ENCODE results near the gene SSU72. TPM values are rescaled to one million over a fixed set of nuclear protein-coding genes. Genes with fewer than 3 reads are reported as not detected.
"Not testable (repeated sequence)": the region's sequence is repeated elsewhere in the genome, so short reads cannot be mapped to it uniquely, and the experiment has no call there.

SSU72 gene
- total RNA-seq, 1 donor from 2014 or later = 97.4 TPM

GRCh38 chr1:1561801-1562470, 12.7 kb downstream of the SSU72 start:
- DNase-seq (ENCODE audit: low spot score in 2 of 2, unreplicated experiment in 2 of 2) = no peak
- Mint-ChIP-seq H3K9me3 (no peaks in the 10 kb centered on the region), H3K4me1 (no peaks in the 10 kb centered on the region), H3K4me3 (no peak overlapping the region), H3K36me3 (peaks cover 38% of the 10 kb centered on the region), H3K27me3 (ENCODE audit: low read depth) (no peaks in the 10 kb centered on the region), H3K27ac (no peak overlapping the region)
- TF ChIP-seq CTCF (IDR thresholded peaks at IDR 0.05; ENCODE audit: unreplicated experiment) = no peak

GRCh38 chr1:1560178-1560577, 14.5 kb downstream of the SSU72 start:
- Mint-ChIP-seq H3K27ac (no peak overlapping the region), H3K4me1 (no peaks in the 10 kb centered on the region), H3K36me3 (peaks cover 29% of the 10 kb centered on the region), H3K4me3 (no peak overlapping the region), H3K27me3 (ENCODE audit: low read depth) (no peaks in the 10 kb centered on the region), H3K9me3 (no peaks in the 10 kb centered on the region)
- TF ChIP-seq CTCF (IDR thresholded peaks at IDR 0.05; ENCODE audit: unreplicated experiment) = no peak
- DNase-seq (ENCODE audit: low spot score in 2 of 2, unreplicated experiment in 2 of 2) = no peak

GRCh38 chr1:1559066-1559465, 15.6 kb downstream of the SSU72 start:
- TF ChIP-seq CTCF (IDR thresholded peaks at IDR 0.05; ENCODE audit: unreplicated experiment) = no peak
- no peak overlapping the region for H3K4me3 Mint-ChIP-seq
- H3K27ac Mint-ChIP-seq = peak overlapping the region; percentile 66
- H3K4me1 Mint-ChIP-seq = no peaks in the 10 kb centered on the region
- H3K9me3 Mint-ChIP-seq = no peaks in the 10 kb centered on the region
- DNase-seq (ENCODE audit: low spot score in 2 of 2, unreplicated experiment in 2 of 2) = no peak
- no peaks in the 10 kb centered on the region for H3K27me3 Mint-ChIP-seq (ENCODE audit: low read depth)
- peaks cover 20% of the 10 kb centered on the region for H3K36me3 Mint-ChIP-seq

- no peaks in the 10 kb centered on the region for H3K9me3 Mint-ChIP-seq
- DNase-seq (ENCODE audit: low spot score in 2 of 2, unreplicated experiment in 2 of 2) = no peak
- H3K27me3 Mint-ChIP-seq (ENCODE audit: low read depth) = no peaks in the 10 kb centered on the region
- peak overlapping the region; percentile 66 for H3K27ac Mint-ChIP-seq
- peaks cover 15% of the 10 kb centered on the region for H3K36me3 Mint-ChIP-seq
- no peak for TF ChIP-seq CTCF (IDR thresholded peaks at IDR 0.05; ENCODE audit: unreplicated experiment)
- no peak overlapping the region for H3K4me3 Mint-ChIP-seq
- H3K4me1 Mint-ChIP-seq = no peaks in the 10 kb centered on the region
Measured at GRCh38 chr1:1558591-1558990, 16.1 kb downstream of the SSU72 start.

GRCh38 chr1:1557688-1558087, 17.0 kb downstream of the SSU72 start:
- H3K27me3 Mint-ChIP-seq (ENCODE audit: low read depth) = not testable (repeated sequence)

GRCh38 chr1:1556961-1557360, 17.7 kb downstream of the SSU72 start:
- not testable (repeated sequence) for H3K9me3 Mint-ChIP-seq; H3K4me3 Mint-ChIP-seq; DNase-seq (ENCODE audit: low spot score in 2 of 2, unreplicated experiment in 2 of 2); H3K27ac Mint-ChIP-seq; H3K36me3 Mint-ChIP-seq; H3K27me3 Mint-ChIP-seq (ENCODE audit: low read depth); H3K4me1 Mint-ChIP-seq

More at GRCh38 chr1:1557688-1558087, 17.0 kb downstream of the SSU72 start:
- H3K9me3 Mint-ChIP-seq; H3K27ac Mint-ChIP-seq; H3K4me1 Mint-ChIP-seq; DNase-seq (ENCODE audit: low spot score in 2 of 2, unreplicated experiment in 2 of 2); H3K4me3 Mint-ChIP-seq: not testable (repeated sequence)
- peaks cover 12% of the 10 kb centered on the region for H3K36me3 Mint-ChIP-seq

- TF ChIP-seq CTCF (IDR thresholded peaks at IDR 0.05; ENCODE audit: unreplicated experiment) = no peak
- Mint-ChIP-seq H3K4me1 (no peaks in the 10 kb centered on the region), H3K36me3 (peaks cover 3% of the 10 kb centered on the region), H3K27me3 (ENCODE audit: low read depth) (no peaks in the 10 kb centered on the region), H3K4me3 (no peak overlapping the region), H3K9me3 (no peaks in the 10 kb centered on the region), H3K27ac (no peak overlapping the region)
- DNase-seq (ENCODE audit: low spot score in 2 of 2, unreplicated experiment in 2 of 2) = no peak
Measured at GRCh38 chr1:1556505-1556904, 18.2 kb downstream of the SSU72 start.
